GM21447 (cell line): ENCODE data around the gene FGF18.
A peak's percentile ranks its signal among the peaks of the same experiment; 100 is the strongest.
"Not testable (repeated sequence)": the region's sequence is repeated elsewhere in the genome, so short reads cannot be mapped to it uniquely, and the experiment has no call there.

Experiments
- ATAC-seq: cut with Tn5 transposase; IDR thresholded peaks from one replicate; pipeline ENCODE4 v1.9.1; 2021; ENCODE audit not compliant: unreplicated experiment

FGF18 gene

GRCh38 chr5:171418982-171419687, at the start of gene FGF18:
TSS of gene FGF18 (plus strand) at chr5:171419647. CDS start at chr5:171420200, 553 bp downstream.
- no peak for ATAC-seq

GRCh38 chr5:171369898-171370297, 49.5 kb upstream of the FGF18 start:
- no peak for ATAC-seq

- ATAC-seq, result not testable (repeated sequence)
Measured at GRCh38 chr5:171370881-171371280, 48.6 kb upstream of the FGF18 start.

GRCh38 chr5:171371326-171371725, 48.1 kb upstream of the FGF18 start:
- ATAC-seq, result no peak

- no peak for ATAC-seq
Measured at GRCh38 chr5:171379961-171380360, 39.5 kb upstream of the FGF18 start.

GRCh38 chr5:171384416-171384815, 35.0 kb upstream of the FGF18 start:
- not testable (repeated sequence) for ATAC-seq

- ATAC-seq, result not testable (repeated sequence)
Measured at GRCh38 chr5:171384999-171385398, 34.4 kb upstream of the FGF18 start.

- ATAC-seq, result no peak
Measured at GRCh38 chr5:171386006-171386671, 33.3 kb upstream of the FGF18 start.

- no peak for ATAC-seq
Measured at GRCh38 chr5:171386861-171387344, 32.5 kb upstream of the FGF18 start.

- ATAC-seq, result peak; percentile 82
Measured at GRCh38 chr5:171387345-171387969, 32.0 kb upstream of the FGF18 start, which contains the start of gene NPM1. TSS of gene NPM1 (plus strand) at chr5:171387849. CDS start at chr5:171387949, 100 bp downstream.

GRCh38 chr5:171387970-171388815, 31.3 kb upstream of the FGF18 start:
- peak; percentile 29 for ATAC-seq

GRCh38 chr5:171388816-171389168, 30.7 kb upstream of the FGF18 start:
- no peak for ATAC-seq

GRCh38 chr5:171390883-171391677, 28.4 kb upstream of the FGF18 start:
- ATAC-seq, result no peak

- ATAC-seq, result no peak
Measured at GRCh38 chr5:171391996-171392577, 27.4 kb upstream of the FGF18 start.

GRCh38 chr5:171392585-171393159, 26.8 kb upstream of the FGF18 start:
- no peak for ATAC-seq

- no peak for ATAC-seq
Measured at GRCh38 chr5:171395042-171395441, 24.4 kb upstream of the FGF18 start.

GRCh38 chr5:171396583-171396982, 22.9 kb upstream of the FGF18 start:
- not testable (repeated sequence) for ATAC-seq

- no peak for ATAC-seq
Measured at GRCh38 chr5:171397190-171397589, 22.3 kb upstream of the FGF18 start.

GRCh38 chr5:171397599-171397998, 21.8 kb upstream of the FGF18 start:
- no peak for ATAC-seq
